Endothelial cell (in vitro differentiated cells): ENCODE data around the gene F11R. TPM values are rescaled to one million over a fixed set of nuclear protein-coding genes. Genes with fewer than 3 reads are reported as not detected.

Experiments used
- DNase-seq: peaks from one replicate; pipeline ENCODE4 v3.0.0; 2021; ENCODE audit warnings: low spot score
- H3K27ac Mint-ChIP-seq: one replicate; pipeline ENCODE4 v1.8.0; 2021; ENCODE audit warnings: mixed read lengths, inconsistent platforms; ENCODE audit not compliant: unreplicated experiment
- H3K27me3 Mint-ChIP-seq: one replicate; pipeline ENCODE4 v1.8.0; 2021; ENCODE audit warnings: mild to moderate bottlenecking, moderate library complexity, mixed read lengths, inconsistent platforms; ENCODE audit not compliant: unreplicated experiment
- H3K36me3 Mint-ChIP-seq: one replicate; pipeline ENCODE4 v1.8.0; 2021; ENCODE audit warnings: mild to moderate bottlenecking, low read depth, mixed read lengths, inconsistent platforms; ENCODE audit not compliant: unreplicated experiment
- H3K4me1 Mint-ChIP-seq: one replicate; pipeline ENCODE4 v1.8.0; 2021; ENCODE audit warnings: mild to moderate bottlenecking, mixed read lengths, inconsistent platforms; ENCODE audit not compliant: unreplicated experiment
- H3K4me3 Mint-ChIP-seq: one replicate; pipeline ENCODE4 v1.8.0; 2021; ENCODE audit warnings: mild to moderate bottlenecking, mixed read lengths, inconsistent platforms; ENCODE audit not compliant: unreplicated experiment
- H3K9me3 Mint-ChIP-seq: one replicate; pipeline ENCODE4 v1.8.0; 2021; ENCODE audit warnings: mixed read lengths, inconsistent platforms; ENCODE audit not compliant: unreplicated experiment
- CTCF ChIP-seq: fragments of 200-600 bp; sonication (generic); IDR thresholded peaks from one replicate; pipeline ENCODE4 v1.5.0; 2021; ENCODE audit warnings: antibody characterized with exemption; ENCODE audit not compliant: unreplicated experiment
- total RNA-seq: library from RNA; stranded (reverse); fragmentation: NEBNext Ultra II Directional; extraction: Animal tissue kit (Norgen Biotek cat#: 25700); gene quantifications from one replicate; pipeline ENCODE4 v1.2.1, GENCODE V29; 2021; ENCODE audit not compliant: unreplicated experiment

The F11R gene
- total RNA-seq, 1 donor from 2014 or later: 361 TPM

DNA sequence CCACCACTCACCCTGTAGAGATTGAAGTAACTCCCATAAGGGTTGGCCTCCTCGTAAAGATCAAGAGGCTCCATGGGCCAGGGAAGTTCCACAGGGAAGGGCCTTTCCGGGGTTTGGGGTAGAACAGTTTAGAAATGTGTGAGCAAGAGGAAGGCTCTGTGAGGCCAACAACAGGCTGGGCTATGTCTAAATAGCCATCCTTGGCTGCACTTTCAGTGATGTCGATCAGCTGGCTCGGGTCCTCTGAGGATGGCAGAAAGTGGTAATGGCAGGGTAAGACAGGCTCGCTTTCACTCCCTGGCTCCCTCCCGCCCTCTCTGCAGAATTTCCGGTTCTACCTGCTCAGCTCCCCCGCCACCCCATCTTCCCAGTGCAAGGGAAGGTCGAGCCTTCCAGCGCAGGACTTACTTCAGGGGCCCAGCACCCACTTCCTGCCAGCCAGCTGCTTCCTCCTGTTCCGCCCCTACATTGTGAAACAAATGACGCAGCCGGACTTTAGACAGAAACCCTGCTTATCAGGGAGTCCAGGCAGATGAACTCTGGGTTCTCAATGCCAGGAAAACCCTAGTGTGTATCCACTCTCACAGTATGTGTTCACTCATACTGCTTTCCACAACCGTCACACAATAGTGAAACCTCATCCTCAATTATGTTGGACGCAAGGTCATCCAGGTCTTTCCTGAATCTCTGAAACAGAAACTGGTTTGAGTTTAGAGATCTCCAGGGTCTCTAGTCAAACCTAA is 7.3 kb downstream of the F11R start:
- H3K4me1 Mint-ChIP-seq: peaks cover 56% of the 10 kb centered on the region
- TF ChIP-seq CTCF: no peak
- peak overlapping the region; percentile 100 for H3K27ac Mint-ChIP-seq
- no peaks in the 10 kb centered on the region for H3K9me3 Mint-ChIP-seq
- H3K27me3 Mint-ChIP-seq: peaks cover 4% of the 10 kb centered on the region
- H3K4me3 Mint-ChIP-seq: peak overlapping the region; percentile 82
- peak; percentile 79 for DNase-seq
- H3K36me3 Mint-ChIP-seq: peaks cover 33% of the 10 kb centered on the region

DNA sequence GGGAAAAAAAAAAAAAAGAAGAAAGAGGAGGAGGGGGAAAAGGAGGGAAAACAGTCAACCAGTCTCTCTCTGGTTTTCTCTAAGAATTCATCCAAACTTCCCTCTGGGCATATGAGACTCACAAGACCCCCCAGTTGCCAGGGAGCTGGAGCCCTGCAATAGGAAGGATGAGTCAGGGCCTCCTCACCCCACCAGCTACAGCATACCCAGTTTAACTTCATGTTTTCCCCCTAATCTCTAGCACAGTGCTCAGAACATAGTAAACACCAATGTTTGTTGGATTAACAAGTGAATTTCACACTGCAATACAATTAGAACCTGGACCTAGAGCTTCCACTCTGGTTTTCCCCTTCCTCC is 7.8 kb downstream of the F11R start:
- peaks cover 4% of the 10 kb centered on the region for H3K27me3 Mint-ChIP-seq
- H3K9me3 Mint-ChIP-seq: no peaks in the 10 kb centered on the region
- peaks cover 33% of the 10 kb centered on the region for H3K36me3 Mint-ChIP-seq
- peaks cover 52% of the 10 kb centered on the region for H3K4me1 Mint-ChIP-seq
- H3K27ac Mint-ChIP-seq: peak overlapping the region; percentile 100
- H3K4me3 Mint-ChIP-seq: peak overlapping the region; percentile 82
- no peak for DNase-seq
- no peak for TF ChIP-seq CTCF

DNA sequence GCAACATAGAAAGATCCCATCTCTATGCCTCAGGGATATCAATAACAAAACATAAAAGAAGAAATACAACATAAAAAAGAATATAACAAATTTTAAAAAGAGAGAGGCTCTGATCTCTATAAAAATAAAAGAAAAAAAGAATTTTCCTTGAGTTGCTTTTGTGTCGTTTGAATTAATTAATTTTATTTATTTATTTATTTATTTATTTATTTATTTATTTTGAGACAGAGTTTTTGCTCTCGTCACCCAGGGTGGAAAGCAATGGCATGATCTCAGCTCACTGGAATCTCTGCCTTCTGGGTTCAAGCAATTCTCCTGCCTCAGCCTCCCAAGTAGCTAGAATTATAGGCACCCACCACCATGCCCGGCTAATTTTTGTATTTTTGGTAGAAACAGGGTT is 8.5 kb downstream of the F11R start:
- Mint-ChIP-seq H3K27me3 (peaks cover 4% of the 10 kb centered on the region), H3K36me3 (peaks cover 29% of the 10 kb centered on the region), H3K9me3 (no peaks in the 10 kb centered on the region), H3K4me3 (no peak overlapping the region), H3K4me1 (peaks cover 51% of the 10 kb centered on the region), H3K27ac (peak overlapping the region; percentile 100)
- no peak for TF ChIP-seq CTCF
- DNase-seq: no peak

DNA sequence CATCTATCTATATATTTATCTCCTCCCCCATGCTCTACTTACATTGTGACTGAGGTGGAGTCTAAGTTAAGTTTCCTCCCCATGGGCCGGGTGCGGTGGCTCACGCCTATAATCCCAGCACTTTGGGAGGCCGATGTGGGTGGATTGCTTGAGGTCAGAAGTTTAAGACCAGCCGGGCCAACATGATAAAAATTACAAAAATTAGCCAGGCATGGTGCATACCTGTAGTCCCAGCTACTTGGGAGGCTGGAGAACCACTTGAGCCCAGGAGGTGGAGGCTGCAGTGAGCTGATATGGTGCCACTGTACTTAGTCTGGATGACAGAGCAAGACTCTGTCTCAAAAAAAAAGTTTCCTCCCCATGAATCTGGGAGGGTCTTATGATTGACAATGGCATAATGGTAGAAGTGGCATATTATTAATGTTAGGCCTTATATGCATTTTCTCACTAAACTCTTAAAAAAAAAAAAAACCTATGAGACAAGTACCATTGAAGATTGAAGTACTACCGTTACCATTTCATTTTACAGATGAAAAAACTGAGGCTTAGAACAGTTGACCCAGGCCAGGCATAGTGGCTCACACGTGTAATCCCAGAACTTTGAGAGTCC is 11.2 kb downstream of the F11R start:
- no peaks in the 10 kb centered on the region for H3K9me3 Mint-ChIP-seq
- no peak for TF ChIP-seq CTCF
- peaks cover 32% of the 10 kb centered on the region for H3K36me3 Mint-ChIP-seq
- no peak overlapping the region for H3K4me3 Mint-ChIP-seq
- H3K27me3 Mint-ChIP-seq: peaks cover 7% of the 10 kb centered on the region
- H3K27ac Mint-ChIP-seq: no peak overlapping the region
- DNase-seq: no peak
- H3K4me1 Mint-ChIP-seq: peaks cover 45% of the 10 kb centered on the region

GRCh38 chr1:161008869-161009510 is 12.0 kb downstream of the F11R start:
- H3K4me1 Mint-ChIP-seq: peaks cover 39% of the 10 kb centered on the region
- peaks cover 7% of the 10 kb centered on the region for H3K27me3 Mint-ChIP-seq
- H3K36me3 Mint-ChIP-seq: peaks cover 30% of the 10 kb centered on the region
- no peak for DNase-seq
- no peak for TF ChIP-seq CTCF
- H3K27ac Mint-ChIP-seq: peak overlapping the region; percentile 74
- H3K4me3 Mint-ChIP-seq: peak overlapping the region; percentile 29
- no peaks in the 10 kb centered on the region for H3K9me3 Mint-ChIP-seq
